Stimulated activated naive CD4-positive, alpha-beta T cell (primary cell): ENCODE measurements around the gene ST8SIA1.
"Not testable (repeated sequence)": the region's sequence is repeated elsewhere in the genome, so short reads cannot be mapped to it uniquely, and the experiment has no call there.

Source experiments
- DNase-seq, 6 experiments: peaks; one replicate each; lab custom pipeline; 2025; lab: John Stamatoyannopoulos, UW

ST8SIA1 gene

DNA sequence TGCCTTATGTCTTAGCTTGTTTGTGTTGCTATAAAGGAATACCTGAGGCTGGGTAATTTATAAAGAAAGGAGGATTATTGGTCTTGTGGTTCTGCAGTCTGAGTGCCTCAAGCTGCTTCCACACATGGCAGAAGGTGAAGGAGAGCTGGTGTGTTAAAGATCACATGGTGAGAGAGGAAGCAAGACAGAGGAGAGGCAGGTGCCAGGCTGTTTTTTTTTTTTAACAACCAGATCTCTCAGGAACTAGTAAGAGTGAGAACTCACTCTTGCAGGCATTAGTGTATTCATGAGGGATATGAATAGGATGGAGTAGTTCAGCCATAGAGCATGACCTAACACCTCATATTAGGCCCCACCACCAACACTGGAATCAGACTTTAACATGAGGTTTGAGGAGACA, 165.1 kb downstream of the ST8SIA1 start:
- DNase-seq = no peak

DNA sequence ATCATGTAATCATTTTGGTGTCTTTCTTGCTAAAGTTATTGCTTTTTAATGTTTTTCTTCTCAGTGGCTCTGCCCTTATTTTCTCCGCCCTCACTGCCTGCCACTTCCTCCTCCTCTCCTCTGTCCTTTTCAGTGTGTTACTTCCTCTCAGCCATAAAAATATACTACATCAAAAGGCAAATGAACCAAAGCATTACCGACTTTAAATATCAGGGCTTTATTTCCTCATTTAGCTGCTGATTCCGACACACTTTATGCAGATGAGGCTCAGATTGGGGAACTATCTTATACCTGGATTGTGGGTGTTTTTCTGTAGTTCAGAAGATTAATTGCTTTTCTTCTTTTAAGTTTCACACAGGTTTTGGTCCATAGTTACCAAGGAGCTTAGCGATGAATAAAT, 170.4 kb downstream of the ST8SIA1 start:
- DNase-seq = peak in 3 of 6 experiments; percentile 17 to 43 (median 28)

DNA sequence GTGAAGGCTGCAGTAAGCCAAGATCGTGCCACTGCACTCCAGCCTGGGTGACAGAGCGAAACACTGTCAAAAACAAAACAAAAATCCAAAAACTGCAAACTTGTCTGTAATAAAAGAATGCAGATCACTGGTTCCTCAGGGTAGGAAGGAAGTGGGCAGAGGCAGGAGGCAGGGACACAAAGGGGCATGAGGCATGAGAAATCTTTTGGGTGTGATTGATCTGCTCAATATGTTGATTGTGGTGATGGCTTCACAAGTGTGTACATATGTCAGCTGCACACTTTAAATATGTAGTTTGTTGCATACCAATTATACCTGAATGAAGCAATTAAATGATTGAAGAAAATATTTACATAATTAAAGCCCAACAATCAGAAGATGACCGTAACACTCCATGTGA, 170.9 kb downstream of the ST8SIA1 start:
- DNase-seq = peak in 2 of 6 experiments; percentile 15 to 28

DNA sequence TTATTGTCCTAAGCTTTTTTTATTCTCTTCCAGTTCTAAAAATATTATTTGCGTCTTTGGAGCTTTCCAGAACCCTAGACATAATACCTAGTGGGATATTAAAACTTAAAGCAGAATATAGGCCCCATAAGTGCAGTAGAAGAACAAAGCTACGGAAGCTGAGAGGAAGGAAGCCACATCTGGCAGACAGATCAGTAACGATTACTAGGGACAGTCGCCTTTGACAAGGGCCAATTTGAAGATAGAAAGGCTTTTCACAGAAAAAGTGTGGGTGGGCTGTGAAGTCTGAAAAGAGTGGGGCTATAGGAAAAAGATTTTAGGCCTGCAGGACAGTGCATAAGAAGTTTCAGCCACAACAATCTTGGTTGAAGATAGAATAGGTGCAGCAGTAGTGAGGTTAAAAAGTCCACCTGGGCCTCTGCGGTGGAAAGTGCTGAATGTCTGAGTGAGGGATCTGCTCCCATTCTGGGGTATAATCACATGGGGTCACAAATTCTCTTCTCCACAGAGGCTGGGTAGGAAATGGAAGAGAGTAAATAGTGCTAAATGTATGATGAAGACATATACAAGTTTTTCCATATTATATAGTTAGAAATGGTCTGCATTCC, 174.0 kb downstream of the ST8SIA1 start:
- peak in 3 of 6 experiments; percentile 7 to 22 (median 17) for DNase-seq

DNA sequence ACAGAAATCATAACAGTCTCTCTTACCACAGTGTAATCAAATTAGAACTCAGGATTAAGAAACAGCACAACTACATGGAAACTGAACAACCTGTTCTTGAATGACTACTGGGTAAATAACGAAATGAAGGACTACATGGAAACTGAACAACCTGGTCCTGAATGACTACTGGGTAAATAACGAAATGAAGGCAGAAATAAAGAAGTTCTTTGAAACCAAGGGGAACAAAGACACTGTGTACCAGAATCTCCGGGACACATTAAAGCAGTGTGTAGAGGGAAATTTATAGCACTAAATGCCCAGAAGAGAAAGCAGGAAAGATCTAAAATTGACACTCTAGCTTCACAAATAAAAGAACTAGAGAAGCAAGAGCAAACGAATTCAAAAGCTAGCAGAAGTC, 185.2 kb downstream of the ST8SIA1 start:
- not testable (repeated sequence) for DNase-seq

DNA sequence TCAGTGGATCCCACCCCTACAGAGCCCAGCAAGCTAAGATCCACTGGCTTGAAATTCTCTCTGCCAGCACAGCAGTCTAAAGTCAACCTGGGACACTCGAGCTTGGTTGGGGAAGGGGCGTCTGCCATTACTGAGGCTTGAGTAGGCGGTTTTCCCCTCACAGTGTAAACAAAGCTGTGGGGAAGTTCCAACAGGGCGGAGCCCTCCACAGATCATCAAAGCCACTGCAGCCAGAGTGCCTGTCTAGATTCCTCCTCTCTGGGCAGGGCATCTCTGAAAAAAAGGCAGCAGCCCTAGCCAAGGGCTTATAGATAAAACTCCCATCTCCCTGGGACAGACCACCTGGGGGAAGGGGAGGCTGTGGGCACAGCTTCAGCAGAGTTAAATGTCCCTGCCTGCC, 187.8 kb downstream of the ST8SIA1 start:
- DNase-seq = peak in 5 of 6 experiments; percentile 4 to 20 (median 10)
